Ovary (tissue), 9 donors: ENCODE data around the gene CNGA1. TPM values are rescaled to one million over a fixed set of nuclear protein-coding genes. Genes with fewer than 3 reads are reported as not detected.

ENCODE experiments used
- DNase-seq, 5 donors: peaks; one replicate each; pipeline ENCODE4 v3.0.0-alpha.2; 2019 to 2020
- H3K27ac ChIP-seq, 2 donors: fragments of 200-600 bp; one replicate each; pipeline versions ENCODE4 v1.5.1 to v1.8.0; 2019 to 2022
- H3K27me3 ChIP-seq: fragments of 200-600 bp; one replicate; pipeline ENCODE4 v1.8.0; 2022
- H3K36me3 ChIP-seq: fragments of 200-600 bp; sonication (generic); one replicate; pipeline ENCODE4 v1.5.1; 2019
- H3K4me1 ChIP-seq: one replicate; pipeline ENCODE4 v1.8.1; 2013; ENCODE audit warnings: mild to moderate bottlenecking, moderate library complexity; ENCODE audit not compliant: insufficient read depth
- H3K4me3 ChIP-seq: fragments of 200-600 bp; sonication (generic); one replicate; pipeline ENCODE4 v1.5.1; 2017
- H3K9me3 ChIP-seq, 2 donors: fragments of 200-600 bp in 1 of 2; sonication (generic) in 1 of 2; one replicate each; pipeline versions ENCODE4 v1.5.1 to v1.8.1; 2013 to 2019; ENCODE audit warnings: mild to moderate bottlenecking in 1 of 2, moderate library complexity in 1 of 2
- CTCF ChIP-seq, 3 donors: fragments of 450-650 bp in 2 of 3; fragments of 200-600 bp in 1 of 3; IDR thresholded peaks; one replicate each; pipeline versions ENCODE4 v1.5.1 to v1.8.0; 2016 to 2022; ENCODE audit warnings: antibody characterized with exemption in 3 of 3, mild to moderate bottlenecking in 1 of 3
- EP300 ChIP-seq: sonication (generic); formaldehyde crosslinking; IDR thresholded peaks from one replicate; pipeline ENCODE4 v1.6.1; 2017; ENCODE audit warnings: antibody characterized with exemption
- POLR2A ChIP-seq: fragments of 450-650 bp; IDR thresholded peaks from one replicate; pipeline ENCODE4 v1.6.1; 2017; ENCODE audit warnings: antibody characterized with exemption, mild to moderate bottlenecking, moderate library complexity
- WGBS, 3 donors: extraction: QIAGEN DNeasy Blood & Tissue Kit in 1 of 3; methylation state at CpG; one replicate each; pipeline versions ENCODE4 v1.1.5 to v1.1.7; 2013 to 2017; 5-methylcytosine and 5-hydroxymethylcytosine counted together
- intact Hi-C, 4 donors: fragments of 100-400 bp; cut with DNase I; formaldehyde crosslinking; loops; one replicate each; pipeline versions ENCODE4 v1.11.0 to v1.15.1; 2022 to 2023
- polyA plus RNA-seq, 2 donors: library from polyadenylated mRNA; stranded (reverse); fragments of 200-250 nt in 1 of 2; fragments of 350-450 nt in 1 of 2; fragmentation: Illumina TruSeq in 1 of 2; extraction: RNeasy Lipid Tissue Mini Kit (QIAGEN cat#74804) in 1 of 2; gene quantifications; one replicate each; pipeline ENCODE4 v1.2.3, GENCODE V29; 2013 to 2014
- total RNA-seq, 7 donors: library from RNA; depleted of rRNA in 2 of 7; stranded (reverse); fragments of >200 nt in 2 of 7; fragmentation: NEBNext Ultra II Directional in 3 of 7; extraction: Animal tissue kit (Norgen Biotek cat#: 25700) in 3 of 7; gene quantifications; one replicate each; pipeline versions ENCODE4 v1.1.0 to v1.2.4, GENCODE V29; 2016 to 2023
- donor health status: DM: no; HTN: no; CAD: no; lungs with moderate emphysema.
- donor health status: DM: no; HTN: no; CAD: no.
- donor health status: Bipolar disorder and iron deficiency.
- donor health status: DM: yes; HTN: yes; CAD: no.
- donor health status: DM: no; HTN: no; CAD: no.
- donor health status: DM: yes; HTN: yes; CAD: no.

Gene CNGA1
- total and polyA plus RNA-seq, 9 donors, result 0.02 to 1.0 (median 0.11) TPM; not detected in 4

- Histone ChIP-seq H3K36me3 (no peaks in the 10 kb centered on the region), H3K4me1 (no peaks in the 10 kb centered on the region), H3K4me3 (no peak overlapping the region), H3K9me3 (no peaks in the 10 kb centered on the region), H3K27ac (no peak overlapping the region), H3K27me3 (no peaks in the 10 kb centered on the region)
- intact Hi-C loops, result no loop called here
- DNase-seq, result no peak
- TF ChIP-seq EP300 (no peak), CTCF (IDR thresholded peaks at IDR 0.05) (no peak), POLR2A (no peak)
- WGBS, 3 donors, result 57 to 88% (median 84%) methylated on average over 1 of the region's 1 CpG
Observed at GRCh38 chr4:48033825-48034413, 17.4 kb upstream of the CNGA1 start.

GRCh38 chr4:48033412-48033811 is 16.9 kb upstream of the CNGA1 start:
- no peaks in the 10 kb centered on the region for H3K4me1 ChIP-seq
- intact Hi-C loops, result no loop called here
- TF ChIP-seq EP300 (no peak), CTCF (IDR thresholded peaks at IDR 0.05) (no peak), POLR2A (no peak)
- H3K36me3 ChIP-seq, result no peaks in the 10 kb centered on the region
- H3K27me3 ChIP-seq, result no peaks in the 10 kb centered on the region
- DNase-seq, result no peak
- no peak overlapping the region for H3K27ac ChIP-seq
- no peaks in the 10 kb centered on the region for H3K9me3 ChIP-seq
- H3K4me3 ChIP-seq, result no peak overlapping the region

GRCh38 chr4:48032721-48033120 is 16.2 kb upstream of the CNGA1 start:
- H3K27ac ChIP-seq, result no peak overlapping the region
- intact Hi-C loops, result no loop called here
- DNase-seq, result no peak
- H3K36me3 ChIP-seq, result no peaks in the 10 kb centered on the region
- H3K9me3 ChIP-seq, result no peaks in the 10 kb centered on the region
- no peak overlapping the region for H3K4me3 ChIP-seq
- no peak for TF ChIP-seq EP300
- TF ChIP-seq CTCF (IDR thresholded peaks at IDR 0.05), result no peak
- no peak for TF ChIP-seq POLR2A
- no peaks in the 10 kb centered on the region for H3K4me1 ChIP-seq
- H3K27me3 ChIP-seq, result no peaks in the 10 kb centered on the region

- no peaks in the 10 kb centered on the region for H3K9me3 ChIP-seq
- no peaks in the 10 kb centered on the region for H3K27me3 ChIP-seq
- 75 to 78% (median 77%) methylated on average over 12 of the region's 12 CpGs for WGBS, 3 donors
- no peak for DNase-seq
- H3K4me3 ChIP-seq, result no peak overlapping the region
- no peak overlapping the region for H3K27ac ChIP-seq
- H3K4me1 ChIP-seq, result no peaks in the 10 kb centered on the region
- intact Hi-C loops, result no loop called here
- H3K36me3 ChIP-seq, result no peaks in the 10 kb centered on the region
- TF ChIP-seq CTCF (IDR thresholded peaks at IDR 0.05), result no peak
- no peak for TF ChIP-seq EP300
- no peak for TF ChIP-seq POLR2A
Observed at GRCh38 chr4:48031802-48032525, 15.5 kb upstream of the CNGA1 start.
